Measurements from ENCODE around the gene CDH13.

- TF ChIP-seq GATA2 (IDR thresholded peaks at IDR 0.05; ENCODE audit: low read depth, low read length), result no peak
- no peak for TF ChIP-seq GATA3 (IDR thresholded peaks at IDR 0.05; ENCODE audit: low read depth, low read length)
Measured at GRCh38 chr16:83733301-83733700, 1106.5 kb downstream of the CDH13 start.

All from SH-SY5Y (cell line).